Mesendoderm (in vitro differentiated cells): Measurements from ENCODE around the gene IL34.

ENCODE experiments used
- DNase-seq: peaks from one replicate; pipeline ENCODE4 v3.0.0; 2013
- H2AK5ac ChIP-seq: 2 replicates; pipeline ENCODE4 v1.6.1; 2013; ENCODE audit warnings: low read length, inconsistent platforms
- H2BK120ac ChIP-seq: 2 replicates; pipeline ENCODE4 v1.6.1; 2013; ENCODE audit warnings: low read depth, mild to moderate bottlenecking, low read length, moderate library complexity, mixed read lengths
- H2BK15ac ChIP-seq: replicated peaks from 2 replicates; pipeline ENCODE4 v1.6.1; 2013; ENCODE audit warnings: low read depth, mild to moderate bottlenecking, moderate library complexity
- H2BK5ac ChIP-seq: 2 replicates; pipeline ENCODE4 v1.6.1; 2013; ENCODE audit warnings: low read length, inconsistent platforms
- H3K18ac ChIP-seq: 2 replicates; pipeline ENCODE4 v1.6.1; 2013; ENCODE audit warnings: mild to moderate bottlenecking, low read length, mixed read lengths
- H3K23ac ChIP-seq: one replicate; pipeline ENCODE4 v1.6.1; 2013; ENCODE audit warnings: low read length
- H3K27ac ChIP-seq: 2 replicates; pipeline ENCODE4 v1.5.1; 2013; ENCODE audit warnings: low read depth, mild to moderate bottlenecking, inconsistent platforms, low read length, moderate library complexity
- H3K27me3 ChIP-seq: 2 replicates; pipeline ENCODE4 v1.6.1; 2013; ENCODE audit warnings: low read length, control low read depth, mild to moderate bottlenecking, inconsistent platforms; ENCODE audit not compliant: insufficient read depth, poor library complexity
- H3K36me3 ChIP-seq: 2 replicates; pipeline ENCODE4 v1.6.1; 2013; ENCODE audit warnings: low read length, inconsistent platforms; ENCODE audit not compliant: control insufficient read depth, insufficient read depth
- H3K4ac ChIP-seq: one replicate; pipeline ENCODE4 v1.6.1; 2013; ENCODE audit warnings: low read depth, mild to moderate bottlenecking, low read length, moderate library complexity
- H3K4me1 ChIP-seq: 2 replicates; pipeline ENCODE4 v1.6.1; 2013; ENCODE audit warnings: low read depth, low read length, inconsistent platforms; ENCODE audit not compliant: control insufficient read depth
- H3K4me2 ChIP-seq: 2 replicates; pipeline ENCODE4 v1.6.1; 2013; ENCODE audit warnings: low read length
- H3K4me3 ChIP-seq: 2 replicates; pipeline ENCODE4 v1.5.1; 2013; ENCODE audit warnings: mild to moderate bottlenecking, low read length
- H3K56ac ChIP-seq: one replicate; pipeline ENCODE4 v1.6.1; 2013; ENCODE audit warnings: low read length
- H3K79me1 ChIP-seq: 2 replicates; pipeline ENCODE4 v1.6.1; 2013; ENCODE audit warnings: low read length, inconsistent platforms
- H3K79me2 ChIP-seq: 2 replicates; pipeline ENCODE4 v1.6.1; 2013; ENCODE audit warnings: mild to moderate bottlenecking, low read length; ENCODE audit not compliant: control insufficient read depth, insufficient read depth
- H3K9ac ChIP-seq: 2 replicates; pipeline ENCODE4 v1.6.1; 2013; ENCODE audit warnings: low read length, inconsistent platforms
- H4K5ac ChIP-seq: one replicate; pipeline ENCODE4 v1.6.1; 2013; ENCODE audit warnings: low read length
- H4K8ac ChIP-seq: one replicate; pipeline ENCODE4 v1.6.1; 2013; ENCODE audit warnings: low read depth, mild to moderate bottlenecking, control low read depth, low read length, moderate library complexity
- WGBS: extraction: QIAGEN DNeasy Blood & Tissue Kit; methylation state at CpG from one replicate; pipeline ENCODE4 v1.1.7; 2013; ENCODE audit warnings: low lambda C conversion rate, missing lambda C conversion rate; ENCODE audit not compliant: insufficient coverage; ENCODE audit errors: extremely low coverage; 5-methylcytosine and 5-hydroxymethylcytosine counted together

IL34 gene

GRCh38 chr16:70687671-70688245 is 41.4 kb downstream of the IL34 start:
- Histone ChIP-seq H3K4me1 (no peaks in the 10 kb centered on the region), H3K27ac (no peak overlapping the region), H3K4me2 (no peak overlapping the region), H3K36me3 (no peaks in the 10 kb centered on the region), H2BK15ac (no peak overlapping the region), H3K18ac (no peak overlapping the region), H2BK120ac (no peak overlapping the region), H3K79me1 (peaks cover 2% of the 10 kb centered on the region), H2BK5ac (no peak overlapping the region), H4K5ac (no peak overlapping the region), H3K4ac (no peak overlapping the region), H3K23ac (no peak overlapping the region), H3K4me3 (no peak overlapping the region), H2AK5ac (no peak overlapping the region), H4K8ac (no peak overlapping the region), H3K79me2 (no peaks in the 10 kb centered on the region), H3K27me3 (no peaks in the 10 kb centered on the region), H3K56ac (no peak overlapping the region), H3K9ac (no peak overlapping the region)
- WGBS: no CpG with 5 or more reads among the region's 18 CpGs
- no peak for DNase-seq

DNA sequence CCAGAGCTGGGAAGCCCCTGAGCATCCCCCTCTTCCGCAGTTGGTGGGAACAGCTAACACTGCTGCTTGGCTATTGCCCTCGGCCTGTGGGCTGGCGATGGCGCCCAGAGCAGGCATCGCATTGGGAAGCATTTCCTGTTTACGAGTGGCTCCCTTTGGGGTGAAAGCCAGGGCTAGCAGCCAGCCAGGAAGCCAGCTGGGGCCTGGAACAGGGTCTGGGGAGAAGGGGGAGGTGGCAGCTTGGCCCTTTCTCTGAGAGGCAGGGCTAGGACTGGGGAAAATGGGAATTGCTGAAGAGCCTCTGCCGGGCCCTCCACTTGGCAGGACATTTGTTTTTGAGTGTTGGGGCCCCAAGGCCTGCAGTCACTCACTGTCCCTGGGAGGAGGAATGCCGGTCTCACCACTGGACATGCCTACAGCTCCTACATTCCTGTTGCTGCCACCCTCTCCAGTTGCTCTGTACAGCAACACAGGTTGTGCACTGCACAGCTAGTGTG is 41.9 kb downstream of the IL34 start:
- H2BK120ac ChIP-seq: no peak overlapping the region
- no peak overlapping the region for H4K5ac ChIP-seq
- H4K8ac ChIP-seq: no peak overlapping the region
- H3K4me2 ChIP-seq: no peak overlapping the region
- no peaks in the 10 kb centered on the region for H3K36me3 ChIP-seq
- no peak overlapping the region for H2AK5ac ChIP-seq
- DNase-seq: no peak
- H2BK5ac ChIP-seq: no peak overlapping the region
- H3K56ac ChIP-seq: no peak overlapping the region
- peaks cover 2% of the 10 kb centered on the region for H3K79me1 ChIP-seq
- no peak overlapping the region for H3K27ac ChIP-seq
- H3K4me3 ChIP-seq: no peak overlapping the region
- no peaks in the 10 kb centered on the region for H3K27me3 ChIP-seq
- H3K79me2 ChIP-seq: no peaks in the 10 kb centered on the region
- H3K9ac ChIP-seq: no peak overlapping the region
- H3K18ac ChIP-seq: no peak overlapping the region
- WGBS: no CpG with 5 or more reads among the region's 8 CpGs
- no peak overlapping the region for H2BK15ac ChIP-seq
- no peaks in the 10 kb centered on the region for H3K4me1 ChIP-seq
- H3K4ac ChIP-seq: no peak overlapping the region
- H3K23ac ChIP-seq: no peak overlapping the region

GRCh38 chr16:70689035-70689969 is 42.9 kb downstream of the IL34 start:
- Histone ChIP-seq H4K5ac (no peak overlapping the region), H3K79me2 (no peaks in the 10 kb centered on the region), H2AK5ac (no peak overlapping the region), H4K8ac (no peak overlapping the region), H2BK15ac (no peak overlapping the region), H3K18ac (no peak overlapping the region), H3K36me3 (no peaks in the 10 kb centered on the region), H3K9ac (no peak overlapping the region), H3K4ac (no peak overlapping the region), H3K23ac (no peak overlapping the region), H3K79me1 (peaks cover 2% of the 10 kb centered on the region), H3K4me2 (no peak overlapping the region), H3K27ac (no peak overlapping the region), H3K4me3 (no peak overlapping the region), H3K56ac (no peak overlapping the region), H2BK120ac (no peak overlapping the region), H3K27me3 (no peaks in the 10 kb centered on the region), H2BK5ac (no peak overlapping the region), H3K4me1 (no peaks in the 10 kb centered on the region)
- no peak for DNase-seq
- WGBS: no CpG with 5 or more reads among the region's 22 CpGs

DNA sequence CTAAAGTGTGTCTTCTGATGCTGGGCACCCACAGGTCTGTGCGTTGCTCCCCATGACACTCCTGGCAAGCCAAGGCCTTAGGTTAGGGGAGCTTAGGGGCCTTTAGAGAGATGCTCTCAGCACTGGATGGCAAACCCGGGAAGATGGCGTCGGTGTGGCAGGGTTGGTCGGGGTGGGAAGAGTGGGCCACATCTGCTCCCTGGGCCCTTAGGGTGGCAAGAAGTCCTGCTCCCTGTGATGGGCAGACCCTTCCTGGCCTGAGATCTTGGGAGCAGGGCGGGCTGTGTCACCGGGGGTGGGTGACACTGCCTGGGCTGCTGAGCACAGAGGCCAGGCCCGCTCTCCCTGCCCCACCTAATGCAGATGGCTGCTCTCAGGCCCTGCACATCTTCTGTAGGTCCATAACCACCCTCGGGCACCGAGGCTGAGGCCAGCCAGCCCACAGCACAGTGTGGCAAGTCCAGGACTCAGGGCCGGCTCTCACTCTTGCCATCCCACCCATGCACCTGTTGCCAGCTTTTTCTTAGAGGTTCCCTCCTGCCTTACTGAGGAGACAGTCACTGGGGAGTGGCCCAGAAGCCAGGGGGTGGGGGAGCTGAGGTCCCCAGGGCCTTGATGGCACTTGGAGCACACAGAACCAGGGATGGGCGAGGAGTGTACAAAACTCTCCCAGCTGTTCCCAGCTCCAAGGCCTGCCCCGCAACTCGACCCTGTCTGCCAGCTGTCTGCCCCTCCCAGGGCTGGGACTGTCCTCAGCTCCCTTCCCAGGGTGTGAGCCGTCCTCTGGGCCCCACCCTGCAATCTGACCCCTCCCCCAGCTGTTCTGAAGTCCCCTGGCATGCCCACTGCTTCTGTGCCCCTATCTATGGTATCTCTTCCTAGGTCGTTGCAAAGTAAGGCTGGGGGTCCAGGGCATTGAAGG is 43.9 kb downstream of the IL34 start:
- no peak overlapping the region for H2AK5ac ChIP-seq
- H4K5ac ChIP-seq: no peak overlapping the region
- H3K27me3 ChIP-seq: no peaks in the 10 kb centered on the region
- no peak overlapping the region for H3K27ac ChIP-seq
- DNase-seq: no peak
- H3K56ac ChIP-seq: no peak overlapping the region
- no peaks in the 10 kb centered on the region for H3K36me3 ChIP-seq
- H3K4me3 ChIP-seq: no peak overlapping the region
- WGBS: no CpG with 5 or more reads among the region's 16 CpGs
- no peak overlapping the region for H2BK5ac ChIP-seq
- no peak overlapping the region for H3K4ac ChIP-seq
- H2BK15ac ChIP-seq: no peak overlapping the region
- no peak overlapping the region for H3K9ac ChIP-seq
- no peak overlapping the region for H2BK120ac ChIP-seq
- no peak overlapping the region for H3K18ac ChIP-seq
- no peak overlapping the region for H3K4me2 ChIP-seq
- no peaks in the 10 kb centered on the region for H3K79me2 ChIP-seq
- H3K79me1 ChIP-seq: no peaks in the 10 kb centered on the region
- H4K8ac ChIP-seq: no peak overlapping the region
- no peaks in the 10 kb centered on the region for H3K4me1 ChIP-seq
- no peak overlapping the region for H3K23ac ChIP-seq

GRCh38 chr16:70691223-70692129 is 45.1 kb downstream of the IL34 start:
- Histone ChIP-seq H3K4me3 (no peak overlapping the region), H3K27ac (no peak overlapping the region), H3K23ac (no peak overlapping the region), H3K79me2 (no peaks in the 10 kb centered on the region), H3K9ac (no peak overlapping the region), H4K5ac (no peak overlapping the region), H3K4ac (no peak overlapping the region), H3K27me3 (no peaks in the 10 kb centered on the region), H2BK5ac (no peak overlapping the region), H2BK120ac (no peak overlapping the region), H3K79me1 (no peaks in the 10 kb centered on the region), H2BK15ac (no peak overlapping the region), H3K56ac (no peak overlapping the region), H3K18ac (no peak overlapping the region), H3K4me2 (no peak overlapping the region), H4K8ac (no peak overlapping the region), H3K4me1 (peaks cover 6% of the 10 kb centered on the region), H3K36me3 (no peaks in the 10 kb centered on the region), H2AK5ac (no peak overlapping the region)
- DNase-seq: peak; percentile 87
- no CpG with 5 or more reads among the region's 26 CpGs for WGBS
